PC-9 (cell line): ENCODE data around the gene SGPP1. TPM values are rescaled to one million over a fixed set of nuclear protein-coding genes. Genes with fewer than 3 reads are reported as not detected.
"Not testable (repeated sequence)": the region's sequence is repeated elsewhere in the genome, so short reads cannot be mapped to it uniquely, and the experiment has no call there.

Source experiments
- BruUV-seq: library from RNA; stranded (reverse); fragments of 400-500 nt; replicated peaks from 2 replicates; lab custom pipeline; 2021; lab: Mats Ljungman, UMichigan
- CTCF ChIA-PET: fragments of 300-600 bp; sonication (Branson Sonifier 250); formaldehyde crosslinking; loops from one replicate; lab custom pipeline; 2022; ENCODE audit warnings: antibody characterized with exemption; lab: Charles Lee
- POLR2A ChIA-PET: fragments of 300-600 bp; sonication (Branson Sonifier 250); formaldehyde crosslinking; loops from one replicate; lab custom pipeline; 2022; ENCODE audit warnings: antibody characterized with exemption; ENCODE audit not compliant: unreplicated experiment; lab: Charles Lee
- DNase-seq, 2 experiments: peaks; one replicate each; pipeline versions ENCODE4 v3.0.0 to v3.0.0-alpha.2; 2015 to 2022; ENCODE audit warnings: mixed read lengths in 1 of 2
- H2AFZ ChIP-seq: fragments of 200-600 bp; sonication (generic); 2 replicates; pipeline ENCODE4 v1.8.1; 2017; ENCODE audit warnings: antibody characterized with exemption
- H3F3A ChIP-seq: fragments of 200-600 bp; sonication (generic); 2 replicates; pipeline ENCODE4 v1.8.1; 2017; ENCODE audit warnings: antibody characterized with exemption, mild to moderate bottlenecking, low read depth; ENCODE audit not compliant: insufficient read depth
- H3K27ac ChIP-seq: fragments of 200-600 bp; sonication (generic); 2 replicates; pipeline ENCODE4 v1.6.1; 2016; ENCODE audit warnings: mixed run types
- H3K27me3 ChIP-seq: fragments of 200-600 bp; sonication (generic); 2 replicates; pipeline ENCODE4 v1.6.1; 2016; ENCODE audit warnings: low read depth, mixed run types; ENCODE audit not compliant: insufficient read depth
- H3K36me3 ChIP-seq: fragments of 200-600 bp; sonication (generic); 2 replicates; pipeline ENCODE4 v1.6.1; 2016; ENCODE audit warnings: low read depth, mixed run types
- H3K4me1 ChIP-seq: fragments of 200-600 bp; sonication (generic); replicated peaks from 2 replicates; pipeline ENCODE4 v1.6.1; 2016; ENCODE audit warnings: mixed run types; ENCODE audit not compliant: insufficient read depth
- H3K4me2 ChIP-seq: fragments of 200-600 bp; sonication (generic); 2 replicates; pipeline ENCODE4 v1.6.1; 2017; ENCODE audit warnings: mixed run types
- H3K4me3 ChIP-seq: fragments of 200-600 bp; sonication (generic); 2 replicates; pipeline ENCODE4 v1.6.1; 2016; ENCODE audit warnings: mixed run types
- H3K79me2 ChIP-seq: fragments of 200-600 bp; sonication (generic); 2 replicates; pipeline ENCODE4 v1.6.1; 2017; ENCODE audit warnings: low read depth, mixed run types
- H3K9me2 ChIP-seq: fragments of 200-600 bp; sonication (generic); 2 replicates; pipeline ENCODE4 v1.8.1; 2017; ENCODE audit warnings: mild to moderate bottlenecking; ENCODE audit not compliant: insufficient read depth
- H3K9me3 ChIP-seq: fragments of 200-600 bp; sonication (generic); 2 replicates; pipeline ENCODE4 v1.8.1; 2016; ENCODE audit warnings: low read depth; ENCODE audit not compliant: insufficient read depth
- H4K20me1 ChIP-seq: fragments of 200-600 bp; sonication (generic); 2 replicates; pipeline ENCODE4 v1.8.1; 2017; ENCODE audit not compliant: insufficient read depth
- CTCF ChIP-seq: fragments of 200-600 bp; sonication (generic); conservative IDR thresholded peaks from 2 replicates; pipeline ENCODE4 v1.6.1; 2017; ENCODE audit warnings: mixed run types, antibody characterized with exemption, mild to moderate bottlenecking, moderate library complexity
- EZH2 ChIP-seq: fragments of 200-600 bp; sonication (generic); IDR thresholded peaks from 2 replicates; pipeline ENCODE4 v1.8.0; 2017; ENCODE audit warnings: antibody characterized with exemption, low read depth
- intact Hi-C: fragments of 100-400 bp; cut with micrococcal nuclease; formaldehyde crosslinking; loops from one replicate; pipeline ENCODE4 v1.10.0; 2022; ENCODE audit not compliant: unreplicated experiment
- total RNA-seq: library from RNA; stranded (reverse); gene quantifications from 2 replicates; pipeline ENCODE4 v1.2.3, GENCODE V29; 2021

SGPP1 gene
- total RNA-seq, 1 experiment from 2014 or later = 26.7 TPM

GRCh38 chr14:63663428-63664341 is 64.2 kb downstream of the SGPP1 start:
- ChIA-PET POLR2A (interaction anchor here (0.6 to 1.4 kb wide), 5 partner anchors 15 to 120 kb away, joined by 3 to 10 read pairs (median 5); partner anchors contain the start of genes PPP2R5E and WDR89), CTCF (no interaction called here)
- H3K9me2 ChIP-seq = no peaks in the 10 kb centered on the region
- no peaks in the 10 kb centered on the region for H3K27me3 ChIP-seq
- no peaks in the 10 kb centered on the region for H3K36me3 ChIP-seq
- peak; percentile 88 to 91 for DNase-seq
- H3K79me2 ChIP-seq = no peaks in the 10 kb centered on the region
- peaks cover 39% of the 10 kb centered on the region for H3F3A ChIP-seq
- H3K27ac ChIP-seq = peak overlapping the region; percentile 39
- no peak overlapping the region for H3K4me3 ChIP-seq
- H3K4me1 ChIP-seq = peaks cover 47% of the 10 kb centered on the region
- no peaks in the 10 kb centered on the region for H3K9me3 ChIP-seq
- TF ChIP-seq CTCF (no peak), EZH2 (no peak)
- intact Hi-C loops = loop anchor here (1.0 kb wide), 3 partner anchors 15 to 65 kb away; partner anchors contain the start of gene SGPP1
- BruUV-seq = no TSS peak
- peak overlapping the region; percentile 45 for H3K4me2 ChIP-seq
- H4K20me1 ChIP-seq = no peaks in the 10 kb centered on the region
- H2AFZ ChIP-seq = no peak overlapping the region

GRCh38 chr14:63662776-63663175 is 65.1 kb downstream of the SGPP1 start:
- CTCF ChIA-PET = no interaction called here
- intact Hi-C loops = loop anchor here (1.0 kb wide), 1 partner anchor 66 kb away; the partner anchor contains the start of gene SGPP1

GRCh38 chr14:63661881-63662280 is 66.0 kb downstream of the SGPP1 start:
- BruUV-seq, intact Hi-C loops, POLR2A ChIA-PET, H2AFZ ChIP-seq, H3K27me3 ChIP-seq, H3K79me2 ChIP-seq, H3K36me3 ChIP-seq, DNase-seq, H3K9me3 ChIP-seq, CTCF ChIA-PET, H3K27ac ChIP-seq, H4K20me1 ChIP-seq, H3K4me3 ChIP-seq, H3K9me2 ChIP-seq, H3K4me2 ChIP-seq: not testable (repeated sequence)
- H3K4me1 ChIP-seq = peaks cover 53% of the 10 kb centered on the region
- peaks cover 44% of the 10 kb centered on the region for H3F3A ChIP-seq

More at GRCh38 chr14:63662776-63663175, 65.1 kb downstream of the SGPP1 start:
- H3K9me3 ChIP-seq = no peaks in the 10 kb centered on the region
- no peak overlapping the region for H3K4me3 ChIP-seq
- DNase-seq = no peak
- H3K27ac ChIP-seq = no peak overlapping the region; the same call in 1 of the 2 replicates
- no peaks in the 10 kb centered on the region for H3K36me3 ChIP-seq
- H3K4me1 ChIP-seq = peaks cover 47% of the 10 kb centered on the region
- TF ChIP-seq CTCF (no peak), EZH2 (no peak)
- no peaks in the 10 kb centered on the region for H3K79me2 ChIP-seq
- H4K20me1 ChIP-seq = no peaks in the 10 kb centered on the region
- BruUV-seq = TSS peak; percentile 90
- no peaks in the 10 kb centered on the region for H3K9me2 ChIP-seq
- peaks cover 39% of the 10 kb centered on the region for H3F3A ChIP-seq
- no peaks in the 10 kb centered on the region for H3K27me3 ChIP-seq
- POLR2A ChIA-PET = interaction anchor here (0.6 to 1.4 kb wide), 2 partner anchors 21 to 63 kb away, joined by 7 to 9 read pairs; partner anchors contain the start of gene WDR89
- no peak overlapping the region for H2AFZ ChIP-seq
- H3K4me2 ChIP-seq = peak overlapping the region; percentile 45
